Measurements from ENCODE around the gene FAM20C.

FAM20C gene

DNA sequence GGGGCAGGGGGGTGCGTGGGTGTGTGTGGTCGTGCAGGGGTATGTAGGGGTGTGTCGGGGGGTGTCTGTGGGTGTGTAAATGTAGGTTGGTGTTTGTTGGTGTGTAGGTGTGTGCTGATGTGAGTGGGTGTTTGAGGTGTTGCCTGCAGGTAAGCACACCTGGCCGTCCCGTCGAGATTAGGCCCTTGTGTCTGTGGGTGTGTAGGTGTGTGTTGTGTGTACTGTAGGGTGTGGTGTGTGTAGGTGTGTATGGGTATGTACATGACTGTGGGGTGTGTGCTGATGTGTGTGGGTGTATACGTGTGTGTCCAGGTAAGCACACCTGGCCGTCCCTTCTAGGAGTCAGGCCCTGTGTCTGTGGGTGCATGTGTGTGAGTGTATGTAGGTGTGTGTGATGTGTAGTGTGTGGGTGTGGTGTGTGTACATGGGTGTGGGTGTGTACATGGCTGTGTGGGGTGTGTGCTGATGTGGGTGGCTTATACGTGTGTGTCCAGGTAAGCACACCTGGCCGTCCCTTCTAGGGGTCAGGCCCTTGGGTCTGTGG lies 15.8 kb downstream of the FAM20C start:
- DNase-seq (ENCODE audit: low read depth in 1 of 2, low spot score in 1 of 2): no peak

DNA sequence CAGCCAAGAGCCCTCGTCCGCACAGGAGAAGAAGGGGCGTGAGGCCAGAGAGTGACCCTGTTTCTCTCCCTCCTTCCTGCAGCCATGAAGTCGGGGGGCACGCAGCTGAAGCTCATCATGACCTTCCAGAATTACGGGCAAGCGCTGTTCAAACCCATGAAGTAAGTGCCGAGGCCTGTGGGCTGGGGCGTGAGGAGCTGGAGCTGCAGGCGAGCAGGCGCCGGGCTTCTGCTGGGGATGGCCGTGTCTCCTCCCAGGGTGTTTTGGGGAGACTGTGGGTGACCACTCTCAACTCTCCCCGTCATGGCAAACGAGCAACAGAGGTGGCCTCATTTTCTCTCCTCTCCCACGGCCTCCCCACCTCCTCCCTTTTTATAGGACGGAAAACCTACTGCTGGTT lies 16.4 kb downstream of the FAM20C start:
- no peak for DNase-seq (ENCODE audit: low read depth in 1 of 2, low spot score in 1 of 2)

DNA sequence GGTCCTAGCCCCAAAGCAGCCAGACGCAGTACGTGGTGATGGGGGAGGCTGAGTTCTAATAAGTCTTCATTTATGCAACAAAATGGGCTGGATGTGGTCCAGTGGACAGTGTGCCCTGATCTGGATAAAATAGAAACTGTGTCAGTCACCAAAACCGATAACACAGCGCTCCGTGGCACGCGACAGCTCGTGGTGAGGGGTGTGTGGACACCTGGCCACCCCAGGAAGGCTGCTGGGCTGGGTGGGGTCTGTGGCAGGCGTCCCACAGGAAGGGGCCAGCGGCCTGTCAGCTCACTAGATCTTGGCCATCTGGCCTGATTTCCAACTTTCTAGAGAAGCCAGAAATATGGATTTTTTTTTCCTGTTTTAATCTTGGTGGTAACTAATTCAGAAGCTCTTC lies 17.0 kb downstream of the FAM20C start:
- DNase-seq (ENCODE audit: low read depth in 1 of 2, low spot score in 1 of 2): no peak

DNA sequence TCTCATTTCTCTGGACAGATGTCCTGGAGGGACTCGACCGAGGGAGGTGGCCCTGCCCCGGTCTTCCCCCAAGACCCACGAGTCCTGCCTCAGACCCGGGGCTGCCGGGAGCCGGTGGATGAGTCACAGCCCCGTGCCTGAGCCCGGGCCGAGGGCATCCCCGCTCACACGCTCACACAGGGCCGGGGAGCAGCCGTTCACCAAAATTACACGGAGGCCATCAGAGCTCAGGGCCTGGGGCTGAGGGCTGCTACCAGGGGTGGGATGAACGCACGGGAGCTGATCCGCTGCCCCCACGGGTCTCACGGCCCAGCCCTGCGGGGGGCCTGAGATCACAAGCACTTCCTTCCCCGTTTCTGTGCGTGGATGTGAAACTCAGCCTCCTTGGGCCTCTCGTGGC lies 17.5 kb downstream of the FAM20C start:
- DNase-seq (ENCODE audit: low read depth in 1 of 2, low spot score in 1 of 2): no peak

DNA sequence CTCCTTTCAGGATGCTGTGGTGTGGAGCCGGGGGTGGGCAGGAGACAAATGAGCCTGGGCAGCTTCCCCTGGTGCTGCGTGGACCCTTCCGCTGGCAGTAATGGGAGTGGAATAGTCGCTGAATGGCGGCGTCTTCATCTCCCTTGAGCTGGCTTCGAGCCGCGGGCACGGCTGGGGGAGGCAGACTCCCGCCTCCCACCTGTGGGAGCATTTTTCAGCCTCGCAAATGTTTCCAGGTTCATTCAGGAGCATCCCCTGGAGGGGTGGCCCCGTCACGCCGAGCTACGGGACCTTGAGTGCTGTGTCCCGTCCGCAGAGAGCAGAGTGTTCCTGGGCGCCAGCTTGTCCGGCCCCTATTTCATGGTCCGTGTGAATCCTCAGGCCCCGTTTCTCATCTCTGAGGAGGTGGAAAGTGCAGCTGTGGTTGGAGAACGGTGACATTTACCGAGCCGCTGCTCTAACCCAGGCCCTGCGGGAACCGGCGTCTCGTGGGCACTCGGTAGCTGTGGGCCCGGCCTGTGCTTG lies 18.1 kb downstream of the FAM20C start:
- DNase-seq (ENCODE audit: low read depth in 1 of 2, low spot score in 1 of 2): no peak

DNA sequence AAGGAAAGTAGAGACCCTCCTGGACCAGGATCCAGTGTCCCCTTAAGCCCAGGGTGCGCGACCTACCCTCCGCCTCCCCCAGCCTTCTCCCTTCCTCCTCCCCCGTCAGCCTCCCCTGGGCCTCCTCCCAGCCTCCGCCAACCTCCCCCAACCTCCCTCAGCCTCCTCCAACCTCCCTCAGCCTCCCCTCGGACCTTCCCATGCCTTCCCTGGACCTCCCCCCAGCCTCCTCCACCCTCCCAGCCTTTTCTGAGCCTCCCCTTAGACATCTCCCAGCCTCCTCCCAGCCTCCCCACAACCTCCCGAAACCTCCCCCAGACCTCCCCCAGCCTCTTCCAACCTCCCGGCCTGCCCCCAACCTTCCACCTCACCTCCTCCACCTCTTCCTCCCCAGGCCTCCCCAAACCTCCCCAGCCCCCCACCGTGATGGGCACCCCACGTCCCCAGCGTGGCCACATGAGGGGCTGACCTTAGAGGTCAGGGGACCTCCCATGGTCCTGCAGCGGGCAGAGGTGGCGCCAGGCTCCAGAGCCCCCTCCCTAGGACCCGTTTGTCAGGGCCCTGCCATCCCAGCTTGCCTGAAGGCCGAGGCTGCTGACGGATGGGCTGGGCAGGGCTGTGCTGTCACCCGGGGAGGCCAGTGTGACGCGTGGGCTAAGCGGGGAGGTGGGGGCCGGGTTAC lies 18.8 kb downstream of the FAM20C start:
- no peak for DNase-seq (ENCODE audit: low read depth in 1 of 2, low spot score in 1 of 2)

DNA sequence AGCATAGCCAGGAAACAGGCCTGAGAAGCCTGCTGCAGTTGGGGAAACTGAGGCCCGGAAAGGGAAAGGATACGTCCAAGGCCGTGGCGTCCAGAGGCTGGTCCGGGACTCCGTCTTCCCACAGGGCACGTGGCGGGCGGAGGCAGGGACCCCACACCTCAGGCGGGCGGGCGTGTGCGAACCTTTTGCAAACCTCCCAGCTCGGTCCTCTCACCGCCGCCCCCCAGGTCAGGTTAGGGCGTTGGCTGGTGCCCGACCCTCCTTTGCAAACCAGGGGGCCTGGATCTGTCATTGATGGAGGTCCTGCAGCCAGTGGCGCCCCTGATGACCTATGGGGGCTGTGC lies 19.3 kb downstream of the FAM20C start:
- DNase-seq (ENCODE audit: low read depth in 1 of 2, low spot score in 1 of 2): no peak

DNA sequence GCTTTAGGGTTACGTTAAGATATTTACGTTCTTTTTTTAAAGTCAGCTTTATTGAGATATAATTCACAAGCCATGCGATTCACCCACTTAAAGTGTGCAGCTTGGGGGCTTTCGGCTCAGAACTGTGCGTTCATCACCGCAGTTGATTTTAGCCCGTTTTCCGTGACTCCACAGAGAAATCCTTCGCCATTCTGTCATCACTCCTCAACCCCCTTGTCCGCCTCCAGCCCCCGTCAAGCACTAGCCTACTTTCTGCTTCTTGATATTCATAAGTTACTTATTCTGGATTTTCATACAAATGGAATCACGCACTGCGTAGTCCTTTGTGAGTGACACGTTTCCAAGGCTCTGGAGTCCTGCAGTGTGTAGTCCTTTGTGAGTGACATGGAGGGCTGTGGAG lies 20.4 kb downstream of the FAM20C start:
- no peak for DNase-seq (ENCODE audit: low read depth in 1 of 2, low spot score in 1 of 2)

DNA sequence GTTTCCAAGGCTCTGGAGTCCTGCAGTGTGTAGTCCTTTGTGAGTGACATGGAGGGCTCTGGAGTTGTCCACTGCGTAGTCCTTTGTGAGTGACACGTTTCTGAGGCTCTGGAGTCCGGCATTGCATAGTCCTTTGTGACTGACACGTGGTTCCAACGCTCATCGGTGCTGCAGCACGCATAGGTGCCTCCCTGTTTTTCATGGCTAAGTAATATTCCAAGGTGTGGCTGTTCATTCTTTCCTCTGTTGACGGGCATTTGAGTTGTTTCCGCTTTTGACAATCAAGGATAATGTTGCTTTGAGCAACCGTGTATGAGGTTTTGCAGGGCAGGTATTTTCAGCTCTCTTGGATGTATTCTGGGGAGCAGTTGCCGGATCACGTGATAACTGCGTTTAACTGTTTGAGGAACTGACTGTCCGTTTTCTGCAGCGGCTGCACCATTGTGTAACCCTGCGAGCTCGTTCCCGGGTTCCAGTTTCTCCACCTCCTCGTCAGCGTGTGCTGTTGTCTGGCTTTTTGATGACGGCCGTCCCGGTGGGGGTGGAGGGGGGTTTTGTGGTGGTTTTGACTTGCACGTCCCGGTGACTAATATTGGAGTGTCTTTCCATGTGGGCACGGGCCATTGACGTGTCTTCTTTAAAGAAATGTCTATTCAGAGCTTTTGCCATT lies 21.1 kb downstream of the FAM20C start:
- no peak for DNase-seq (ENCODE audit: low read depth in 1 of 2, low spot score in 1 of 2)

DNA sequence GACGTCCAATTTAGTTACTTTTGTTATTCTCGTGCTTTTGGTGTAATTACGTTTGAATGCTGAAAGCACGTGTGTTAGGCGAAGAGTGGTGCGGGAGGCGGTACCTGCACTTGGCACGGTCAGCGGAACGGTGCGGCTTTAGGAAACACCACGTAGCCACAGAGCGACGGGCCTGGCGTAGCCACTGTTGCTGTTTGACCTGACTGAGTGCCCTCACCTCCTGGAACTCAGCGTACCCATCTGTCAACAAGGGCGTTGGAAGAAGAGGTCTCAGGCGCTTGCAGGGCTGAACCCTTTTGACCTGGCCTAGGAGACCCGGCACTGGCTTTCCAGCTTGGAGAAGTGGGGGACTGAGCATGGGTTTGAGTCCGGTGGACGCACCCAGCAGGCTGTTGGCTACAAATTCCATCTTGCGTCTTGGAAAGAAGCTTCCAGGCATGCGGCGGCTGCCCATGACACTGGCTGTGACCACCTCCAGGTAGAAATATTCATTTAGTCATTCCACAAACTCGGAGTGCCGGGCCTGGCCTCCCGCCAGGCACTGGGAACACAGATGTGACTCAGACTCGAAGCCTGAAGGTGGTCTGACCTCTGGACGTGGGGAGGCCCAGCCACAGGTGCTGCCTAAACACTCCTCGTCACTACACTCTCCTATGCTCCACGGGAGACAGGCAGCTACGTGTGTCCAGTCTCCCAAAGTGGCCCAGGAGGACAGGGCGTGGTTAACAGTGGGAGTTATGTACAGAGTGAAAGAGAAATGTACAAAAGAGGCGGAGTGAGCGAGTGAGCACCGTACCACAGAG lies 22.2 kb downstream of the FAM20C start:
- no peak for DNase-seq (ENCODE audit: low read depth in 1 of 2, low spot score in 1 of 2)

DNA sequence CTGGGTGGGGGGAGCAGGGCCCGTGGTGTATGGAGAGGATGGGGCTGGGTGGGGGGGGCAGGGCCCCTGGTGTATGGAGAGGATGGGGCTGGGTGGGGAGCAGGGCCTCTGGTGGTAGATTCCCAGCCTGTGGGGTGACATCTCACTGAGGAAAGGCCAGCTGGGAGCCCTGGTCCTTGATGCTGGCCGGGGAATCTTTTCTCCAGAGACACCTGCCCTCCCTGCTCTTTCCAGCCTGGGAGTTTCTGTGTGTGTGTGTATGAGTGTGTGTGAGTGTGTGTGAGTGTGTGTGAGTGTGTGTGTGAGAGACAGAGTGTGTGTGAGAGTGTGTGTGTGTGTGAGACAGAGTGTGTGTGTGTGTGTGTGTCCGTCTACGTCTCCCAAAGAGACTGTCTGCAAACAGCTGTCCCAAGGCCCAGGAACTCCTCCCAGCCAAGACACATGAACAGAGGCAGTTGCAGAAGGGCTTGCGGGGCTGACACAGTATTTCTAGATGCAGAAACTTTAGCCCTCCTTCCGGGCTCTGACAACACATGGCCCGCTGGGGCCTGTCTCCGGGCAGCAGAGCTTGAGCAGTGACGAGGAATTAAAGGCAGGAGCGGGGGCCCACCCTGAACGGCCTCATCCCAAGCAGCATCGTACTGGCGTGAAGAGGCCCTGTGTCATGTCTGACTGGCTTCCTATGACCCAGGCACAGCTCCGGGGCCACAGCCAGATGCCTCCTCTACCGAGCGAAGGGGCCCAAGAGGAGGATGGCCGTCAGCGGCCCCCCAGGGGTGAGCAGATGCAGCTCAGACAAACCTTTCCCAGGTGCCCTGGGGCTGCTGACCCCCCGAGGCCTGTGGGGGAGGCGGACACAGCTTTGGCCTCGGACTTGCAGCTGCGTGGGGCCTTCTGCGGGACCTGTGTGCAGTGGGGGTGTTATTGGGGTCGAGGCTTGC lies 24.3 kb downstream of the FAM20C start:
- no peak for DNase-seq (ENCODE audit: low read depth in 1 of 2, low spot score in 1 of 2)

DNA sequence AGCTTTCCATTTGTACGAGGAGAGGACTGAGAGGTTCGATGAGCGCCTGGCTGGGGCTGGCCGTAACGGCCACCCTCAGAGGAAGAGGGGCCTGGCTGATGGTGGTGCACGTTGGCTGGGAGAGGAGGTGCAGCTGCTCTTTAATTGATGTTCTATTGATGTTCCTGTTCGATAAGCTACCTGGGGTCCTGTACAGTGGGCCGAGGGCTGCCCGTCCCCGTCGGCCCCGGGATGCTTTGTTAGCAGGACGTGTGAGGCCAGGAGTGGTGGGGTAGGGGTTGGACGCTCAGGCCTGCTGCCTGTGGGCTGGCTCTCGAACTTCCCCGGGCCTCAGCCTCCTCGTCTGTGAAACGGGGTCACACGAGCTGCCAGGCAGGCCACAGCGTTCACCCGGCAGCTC lies 25.4 kb downstream of the FAM20C start:
- DNase-seq (ENCODE audit: low read depth in 1 of 2, low spot score in 1 of 2): no peak

DNA sequence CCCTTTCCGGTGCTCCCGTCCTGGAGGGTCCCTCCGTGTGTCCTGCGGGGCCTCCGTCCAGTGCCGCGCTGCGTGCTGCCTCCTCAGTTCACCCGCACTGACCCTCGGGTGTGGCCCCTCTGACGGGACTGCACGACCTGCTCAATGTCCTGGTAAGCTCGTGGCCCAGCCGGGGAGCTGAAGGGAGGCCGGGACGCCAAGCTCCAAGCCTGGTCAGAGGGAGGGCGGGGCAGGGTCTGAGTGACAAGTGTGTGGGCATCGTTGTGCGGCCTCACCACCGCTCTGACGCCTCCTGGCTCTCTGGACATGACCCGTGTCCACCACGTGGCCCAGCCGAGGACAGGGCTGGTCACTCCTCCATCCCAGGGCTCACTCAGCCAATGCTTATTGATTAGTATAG lies 25.9 kb downstream of the FAM20C start:
- no peak for DNase-seq (ENCODE audit: low read depth in 1 of 2, low spot score in 1 of 2)

DNA sequence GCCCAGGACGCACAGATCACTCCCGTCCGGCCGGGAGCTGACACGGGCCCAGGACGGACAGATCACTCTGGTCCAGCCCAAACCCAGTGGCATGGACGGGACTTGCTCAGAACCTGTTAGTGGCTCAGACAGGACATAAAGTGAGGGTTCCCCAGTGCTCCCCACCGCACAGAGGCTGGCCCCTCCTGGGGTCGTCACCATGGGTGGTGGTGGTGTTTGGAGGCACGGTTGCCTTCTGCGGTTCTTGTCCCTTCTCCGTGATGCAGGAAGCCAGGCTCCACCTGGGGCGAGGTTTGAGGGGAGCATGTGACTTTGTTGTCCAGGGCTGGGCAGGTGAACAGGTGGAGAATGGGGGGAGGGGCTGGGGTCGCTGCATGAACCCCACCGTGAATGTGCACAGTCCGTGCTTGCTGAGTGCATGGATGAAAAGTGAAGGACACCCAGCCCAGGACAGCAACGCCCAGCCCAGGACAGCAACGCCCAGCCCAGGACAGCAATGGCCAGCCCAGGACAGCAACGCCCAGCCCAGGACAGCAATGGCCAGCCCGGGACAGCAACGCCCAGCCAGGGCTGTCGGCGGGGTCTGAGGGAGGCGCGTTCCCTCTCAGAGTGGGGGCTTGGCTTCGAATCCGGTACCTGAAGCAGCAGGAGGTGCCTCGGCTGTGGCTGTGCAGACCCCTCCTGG lies 26.7 kb downstream of the FAM20C start:
- no peak for DNase-seq (ENCODE audit: low read depth in 1 of 2, low spot score in 1 of 2)

DNA sequence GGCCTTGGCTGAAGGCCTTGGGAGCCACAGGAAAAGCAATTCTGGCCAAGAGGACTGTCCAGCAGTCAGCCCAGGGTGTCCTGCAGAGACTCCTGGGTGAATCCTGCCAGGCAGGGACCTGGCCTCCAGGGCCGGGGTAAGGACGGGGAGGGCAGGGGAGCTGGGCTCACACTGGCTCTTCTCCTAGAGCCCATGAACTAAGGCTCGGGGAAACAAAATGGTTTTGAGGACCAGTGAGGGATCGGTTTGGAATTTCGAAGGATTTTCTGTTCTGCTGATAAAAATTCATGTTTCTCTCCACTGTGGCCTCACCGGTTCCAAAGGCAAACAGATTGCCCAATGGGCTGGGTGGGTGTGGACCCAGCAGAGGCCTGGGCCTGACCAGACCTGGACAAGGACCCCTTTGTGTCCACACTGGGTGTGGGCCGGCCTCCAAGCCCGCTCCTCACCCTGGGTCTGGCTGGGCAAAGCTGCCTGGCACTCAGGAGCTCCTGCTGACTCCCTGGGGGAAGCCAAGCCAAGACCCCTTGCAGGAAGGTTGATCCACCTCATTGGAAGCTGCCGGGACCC lies 27.3 kb downstream of the FAM20C start:
- DNase-seq (ENCODE audit: low read depth in 1 of 2, low spot score in 1 of 2): no peak

DNA sequence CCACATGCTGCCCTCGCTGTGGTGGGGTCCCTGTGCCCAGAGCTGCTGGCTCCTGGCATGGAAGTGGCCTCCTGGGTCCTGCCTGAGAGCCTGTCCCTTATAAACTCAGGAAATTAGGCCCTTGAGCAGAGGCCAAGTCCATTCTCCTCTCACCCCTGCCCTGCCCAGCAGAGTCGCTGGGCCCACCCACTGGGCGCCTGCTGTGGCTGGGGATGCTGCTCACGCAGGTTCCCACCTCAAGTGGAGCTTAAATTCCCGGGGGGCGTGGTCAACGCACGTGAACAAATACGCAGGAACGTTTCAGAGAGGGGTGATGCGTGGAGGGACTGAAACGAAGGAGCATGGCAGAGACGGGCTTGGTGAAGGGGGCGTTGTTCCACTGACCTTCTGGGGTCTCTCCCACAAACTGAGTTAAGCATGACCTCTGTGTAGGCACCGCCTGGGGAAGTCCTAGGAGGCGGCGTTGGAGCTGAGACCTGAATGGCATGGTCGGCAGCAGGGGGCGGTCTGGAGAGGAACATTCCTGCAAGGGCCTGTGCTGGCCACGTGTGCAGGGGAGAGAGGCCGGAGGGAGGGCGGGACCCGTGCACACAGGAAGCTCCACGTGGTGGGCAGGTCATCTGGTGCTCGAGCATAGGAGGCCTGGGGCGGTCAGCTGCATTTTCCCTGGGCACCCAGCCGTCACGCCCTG lies 27.9 kb downstream of the FAM20C start:
- DNase-seq (ENCODE audit: low read depth in 1 of 2, low spot score in 1 of 2): no peak

DNA sequence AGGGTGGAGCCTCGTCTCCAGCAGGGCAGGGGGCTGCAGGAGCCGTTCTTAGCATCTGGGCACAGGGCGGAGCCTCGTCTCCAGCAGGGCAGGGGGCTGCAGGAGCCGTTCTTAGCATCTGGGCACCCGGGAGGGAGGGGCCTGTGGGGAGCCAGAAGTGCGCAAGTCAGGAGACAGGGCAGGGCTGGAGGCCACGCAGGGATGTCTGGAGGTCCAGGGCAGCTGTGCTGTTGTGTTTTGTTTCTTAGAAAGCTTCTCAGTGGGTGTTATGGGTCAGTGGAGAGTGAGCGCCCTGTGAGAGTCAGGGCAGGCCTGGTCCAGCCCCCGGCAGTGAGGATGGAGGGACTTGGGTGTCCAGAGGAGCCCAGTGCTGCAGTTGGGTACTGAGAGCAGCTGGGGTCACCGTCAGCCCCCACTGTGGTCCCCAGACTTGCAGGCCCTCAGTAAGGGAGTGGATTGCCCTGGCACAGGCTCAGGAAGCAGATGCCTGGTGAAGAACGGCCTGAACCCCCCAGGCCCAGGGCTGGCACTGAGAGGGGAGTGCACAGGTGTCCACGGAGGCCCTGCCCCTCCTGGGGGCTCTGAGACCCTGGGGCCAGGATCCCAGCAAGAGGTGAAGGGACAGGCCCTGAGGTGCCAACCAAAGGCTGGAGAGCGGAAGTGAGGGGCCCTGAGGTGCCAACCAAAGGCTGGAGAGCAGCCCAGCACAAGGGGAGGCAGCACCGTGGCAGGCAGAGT lies 29.8 kb downstream of the FAM20C start:
- no peak for DNase-seq (ENCODE audit: low read depth in 1 of 2, low spot score in 1 of 2)

DNA sequence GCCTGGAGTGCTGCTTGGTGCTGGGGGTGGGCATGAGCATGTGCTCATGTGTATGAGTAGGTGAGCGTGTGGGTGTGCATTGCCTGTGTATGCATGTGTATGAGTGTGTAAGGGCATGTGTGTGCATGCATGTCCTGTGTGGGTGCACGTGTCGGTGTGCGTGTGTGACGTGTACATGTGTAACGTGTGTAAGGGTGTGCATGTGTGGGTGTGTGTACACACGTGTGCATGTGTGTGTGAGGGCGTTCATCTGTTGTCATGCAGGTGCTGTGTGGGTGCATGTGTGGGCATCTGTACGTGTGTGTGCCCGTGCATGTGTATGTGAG lies 30.3 kb downstream of the FAM20C start:
- no peak for DNase-seq (ENCODE audit: low read depth in 1 of 2, low spot score in 1 of 2)
